ENCODE measurements around the gene PRR14.

PRR14 gene

GRCh38 chr16:30659507-30660423 lies 9.0 kb downstream of the PRR14 start:
- peak; percentile 80 for DNase-seq (ENCODE audit: low spot score)

- DNase-seq (ENCODE audit: low spot score) = no peak
Measured at GRCh38 chr16:30660424-30661261, 9.9 kb downstream of the PRR14 start.

GRCh38 chr16:30662449-30662848 lies 11.7 kb downstream of the PRR14 start:
- DNase-seq (ENCODE audit: low spot score) = no peak

GRCh38 chr16:30663038-30663437 lies 12.3 kb downstream of the PRR14 start:
- no peak for DNase-seq (ENCODE audit: low spot score)

GRCh38 chr16:30663820-30664219 lies 13.1 kb downstream of the PRR14 start:
- DNase-seq (ENCODE audit: low spot score) = no peak

GRCh38 chr16:30664616-30665109 lies 13.9 kb downstream of the PRR14 start:
- no peak for DNase-seq (ENCODE audit: low spot score)

GRCh38 chr16:30665155-30665829 lies 14.5 kb downstream of the PRR14 start:
- no peak for DNase-seq (ENCODE audit: low spot score)

- no peak for DNase-seq (ENCODE audit: low spot score)
Measured at GRCh38 chr16:30665830-30666190, 15.1 kb downstream of the PRR14 start.

- no peak for DNase-seq (ENCODE audit: low spot score)
Measured at GRCh38 chr16:30666681-30667080, 15.9 kb downstream of the PRR14 start.

GRCh38 chr16:30667361-30667905 lies 16.7 kb downstream of the PRR14 start:
- DNase-seq (ENCODE audit: low spot score) = no peak

- DNase-seq (ENCODE audit: low spot score) = no peak
Measured at GRCh38 chr16:30668393-30668792, 17.6 kb downstream of the PRR14 start.

- no peak for DNase-seq (ENCODE audit: low spot score)
Measured at GRCh38 chr16:30669026-30669902, 18.5 kb downstream of the PRR14 start.

GRCh38 chr16:30669903-30670824 lies 19.4 kb downstream of the PRR14 start:
- DNase-seq (ENCODE audit: low spot score) = no peak

GRCh38 chr16:30675143-30675542 lies 24.4 kb downstream of the PRR14 start:
- no peak for DNase-seq (ENCODE audit: low spot score)

GRCh38 chr16:30677931-30678585 lies 27.3 kb downstream of the PRR14 start:
- DNase-seq (ENCODE audit: low spot score) = peak; percentile 83

- no peak for DNase-seq (ENCODE audit: low spot score)
Measured at GRCh38 chr16:30678586-30678970, 27.8 kb downstream of the PRR14 start.

- DNase-seq (ENCODE audit: low spot score) = no peak
Measured at GRCh38 chr16:30680326-30680725, 29.6 kb downstream of the PRR14 start.

- DNase-seq (ENCODE audit: low spot score) = no peak
Measured at GRCh38 chr16:30688701-30689100, 37.9 kb downstream of the PRR14 start.

- no peak for DNase-seq (ENCODE audit: low spot score)
Measured at GRCh38 chr16:30691907-30692306, 41.1 kb downstream of the PRR14 start.
